M059J (cell line): Measurements from ENCODE around the gene ZNF506. TPM values are rescaled to one million over a fixed set of nuclear protein-coding genes. Genes with fewer than 3 reads are reported as not detected.
"Not testable (repeated sequence)": the region's sequence is repeated elsewhere in the genome, so short reads cannot be mapped to it uniquely, and the experiment has no call there.

Source experiments
- DNase-seq: peaks from one replicate; pipeline ENCODE4 v3.0.0-alpha.2; 2012; ENCODE audit warnings: low read depth
- total RNA-seq: library from RNA; depleted of rRNA; stranded (reverse); fragments of >200 nt; shearing (Covaris generic); gene quantifications from 2 replicates; pipeline ENCODE4 v1.2.3, GENCODE V29; 2014; rRNA removed

Gene ZNF506
- total RNA-seq, 1 experiment from 2014 or later: 8.0 TPM

- no peak for DNase-seq
These were observed 75.9 kb downstream of the ZNF506 start for GRCh38 chr19:19745496-19746285.

- no peak for DNase-seq
These were observed 76.9 kb downstream of the ZNF506 start for GRCh38 chr19:19744641-19745040.

- DNase-seq: not testable (repeated sequence)
These were observed 77.6 kb downstream of the ZNF506 start for GRCh38 chr19:19743921-19744320.

- DNase-seq: no peak
These were observed 78.4 kb downstream of the ZNF506 start for GRCh38 chr19:19743176-19743575.

- DNase-seq: no peak
These were observed 78.8 kb downstream of the ZNF506 start for GRCh38 chr19:19742773-19743172.

Other genes with a start within 250 kb of the ZNF506 start
- gene PBX4, start 203.1 kb downstream of the ZNF506 start, total RNA-seq: 0.54 and 0.94 TPM in 2 replicates
- gene LPAR2, start 193.5 kb downstream of the ZNF506 start, total RNA-seq: 5.0 and 7.7 TPM in 2 replicates
- gene GMIP, start 178.1 kb downstream of the ZNF506 start, total RNA-seq: 9.5 and 12.4 TPM in 2 replicates
- 78.0 and 95.4 TPM in 2 replicates for gene ATP13A1, start 158.1 kb downstream of the ZNF506 start, total RNA-seq
- gene ZNF101, start 152.9 kb downstream of the ZNF506 start, total RNA-seq: 9.0 and 10.9 TPM in 2 replicates
- 2.1 and 4.5 TPM in 2 replicates for gene ZNF14, start 88.6 kb downstream of the ZNF506 start, total RNA-seq
- 2.7 and 3.6 TPM in 2 replicates for gene ZNF253, start 44.1 kb upstream of the ZNF506 start, total RNA-seq
- gene ZNF93, start 79.2 kb upstream of the ZNF506 start, total RNA-seq: 8.8 and 11.4 TPM in 2 replicates
- gene ZNF682, start 217.8 kb upstream of the ZNF506 start, total RNA-seq: 1.3 and 3.2 TPM in 2 replicates